Dermis blood vessel endothelial cell (primary cell): Measurements from ENCODE around the gene TTC34. TPM values are rescaled to one million over a fixed set of nuclear protein-coding genes. Genes with fewer than 3 reads are reported as not detected.
A peak's percentile ranks its signal among the peaks of the same experiment; 100 is the strongest.

ENCODE experiments used
- DNase-seq: peaks from one replicate; pipeline ENCODE4 v3.0.0; 2010
- total RNA-seq: library from RNA; depleted of rRNA; stranded (reverse); fragments of >200 nt; gene quantifications from 2 replicates; pipeline ENCODE4 v1.2.3, GENCODE V29; 2014

The TTC34 gene
- total RNA-seq, 1 donor from 2014 or later, result under 0.01 TPM

GRCh38 chr1:2587860-2588571, 213.5 kb downstream of the TTC34 start:
- DNase-seq, result no peak

DNA sequence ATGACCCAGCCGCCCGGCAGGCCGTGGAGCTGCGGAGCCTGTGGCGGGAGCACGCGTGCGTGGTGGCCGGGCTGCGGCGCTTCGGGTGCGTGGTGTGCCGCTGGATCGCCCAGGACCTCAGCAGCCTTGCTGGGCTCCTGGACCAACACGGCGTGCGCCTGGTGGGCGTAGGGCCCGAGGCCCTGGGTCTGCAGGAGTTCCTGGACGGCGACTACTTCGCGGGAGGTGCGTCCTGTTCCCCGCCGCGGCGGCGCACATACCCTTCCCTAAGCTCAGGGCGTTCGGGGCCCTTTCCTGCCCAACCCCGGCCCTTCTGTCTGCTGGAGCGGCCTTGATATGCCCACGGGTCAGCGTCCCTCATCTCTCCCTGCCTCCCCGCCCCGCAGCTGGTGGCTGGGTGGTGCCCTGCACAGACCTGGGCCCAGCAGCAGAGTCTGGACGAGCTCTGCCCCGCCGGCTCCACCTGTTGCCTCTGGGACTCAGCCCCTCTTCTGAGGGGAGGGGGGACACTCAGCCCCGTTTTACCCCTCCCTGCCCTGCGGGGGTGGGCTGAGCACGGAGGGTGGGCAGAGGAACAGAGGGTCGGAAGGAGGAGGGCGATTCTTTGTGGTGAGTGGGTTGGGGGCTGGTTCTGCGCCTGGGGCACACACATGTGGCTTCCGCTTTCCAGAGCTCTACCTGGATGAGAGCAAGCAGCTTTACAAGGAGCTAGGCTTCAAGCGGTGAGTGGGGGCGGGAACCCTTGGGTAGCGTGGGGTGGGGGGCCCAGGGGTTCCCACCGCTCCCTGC, 214.2 kb downstream of the TTC34 start:
- peak; percentile 50 for DNase-seq

- DNase-seq, result peak; percentile 99
Observed at GRCh38 chr1:2586154-2587070, 215.1 kb downstream of the TTC34 start, which contains the start of gene PRXL2B. TSS of gene PRXL2B (plus strand) at chr1:2586777. CDS start at chr1:2586886, 109 bp downstream.

Other genes starting within 250 kb of the TTC34 start
- 109 and 155 TPM in 2 replicates for gene TNFRSF14, start 245.3 kb downstream of the TTC34 start, total RNA-seq
- 63.0 and 128 TPM in 2 replicates for gene PRXL2B, start 214.9 kb downstream of the TTC34 start, total RNA-seq
- 2.0 and 5.4 TPM in 2 replicates for gene MMEL1, start 168.7 kb downstream of the TTC34 start, total RNA-seq
- not detected in 2 replicates for gene ACTRT2, start 219.8 kb upstream of the TTC34 start, total RNA-seq